Esophagus mucosa (tissue), 1 donor: Measurements from ENCODE around the gene MORN4. TPM values are rescaled to one million over a fixed set of nuclear protein-coding genes. Genes with fewer than 3 reads are reported as not detected.

Source experiments
- ATAC-seq: fragments of 200-7000 bp; cut with Tn5 transposase; one replicate; pipeline ENCODE4 v1.9.1; 2020
- total RNA-seq: library from RNA; stranded (reverse); gene quantifications from one replicate; pipeline ENCODE4 v1.2.4, GENCODE V29; 2023
- donor health status: DM: yes; HTN: yes; CAD: no.

The MORN4 gene
- total RNA-seq, 1 donor from 2014 or later = 1.9 TPM

DNA sequence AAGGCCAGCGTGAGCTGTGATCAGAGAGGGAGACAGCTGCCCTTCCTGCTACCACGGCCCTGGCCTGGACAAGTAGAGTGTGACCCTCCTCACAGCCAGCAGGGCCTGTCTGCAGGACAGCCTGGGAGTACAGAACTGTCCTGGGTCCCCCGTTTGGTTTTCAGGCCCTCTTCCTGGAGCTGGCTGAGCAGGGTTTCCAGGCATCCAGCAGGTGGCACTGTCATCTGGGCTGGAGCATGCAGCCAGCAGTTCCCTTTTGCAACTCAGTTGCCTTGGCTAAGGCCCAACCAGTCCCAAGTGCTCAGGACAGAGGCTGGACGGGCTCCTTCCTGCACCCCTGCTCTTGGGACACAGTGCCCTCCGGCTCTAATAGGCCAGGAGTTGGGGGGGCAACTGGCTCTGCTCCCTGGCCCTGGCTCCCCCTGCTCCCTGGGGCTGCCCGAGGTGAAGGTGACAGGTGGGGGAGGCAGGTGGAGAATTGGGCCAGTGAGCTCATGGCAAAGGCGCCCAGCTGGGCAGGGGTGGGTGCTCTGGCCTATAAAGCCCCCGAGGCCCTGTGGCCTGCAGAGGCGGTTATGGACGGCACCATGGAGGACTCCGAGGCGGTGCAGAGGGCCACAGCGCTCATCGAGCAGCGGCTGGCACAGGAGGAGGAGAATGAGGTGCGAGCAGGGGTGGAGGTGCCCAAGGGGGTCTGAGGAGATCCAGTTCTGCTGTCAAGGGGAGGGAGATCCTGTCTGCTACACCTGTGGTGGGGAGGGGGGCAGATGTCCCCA lies 60.9 kb downstream of the MORN4 start, which contains the start of gene ANKRD2:
ANKRD2 (plus strand) TSS at position 566 of the 776 bp plus-strand sequence; CDS start at position 576, 10 bp downstream.
- peak; percentile 78 for ATAC-seq

DNA sequence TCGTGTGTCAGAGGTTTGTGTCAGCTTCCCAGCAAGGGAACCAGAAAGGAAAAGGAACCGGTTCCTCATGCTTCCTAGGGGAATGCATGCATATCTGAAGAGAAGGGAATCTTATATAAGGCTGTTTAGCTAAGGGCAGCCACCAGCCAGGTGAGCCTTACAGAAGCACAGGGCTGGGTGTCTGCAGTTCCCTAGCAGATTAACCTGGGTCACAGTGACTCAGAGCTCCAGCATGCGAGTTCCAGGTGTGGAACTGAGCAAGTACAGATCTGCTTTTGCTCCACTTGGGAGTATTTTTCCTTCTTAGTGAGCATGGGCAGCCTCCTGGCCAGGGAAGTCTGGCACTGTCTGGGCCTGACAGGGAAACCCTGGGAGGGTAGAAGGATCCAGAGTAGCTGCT lies 61.7 kb downstream of the MORN4 start:
- peak; percentile 96 for ATAC-seq

- ATAC-seq = no peak
Measured at GRCh38 chr10:97570789-97571471, 62.4 kb downstream of the MORN4 start.

GRCh38 chr10:97570146-97570788 lies 63.0 kb downstream of the MORN4 start:
- no peak for ATAC-seq

DNA sequence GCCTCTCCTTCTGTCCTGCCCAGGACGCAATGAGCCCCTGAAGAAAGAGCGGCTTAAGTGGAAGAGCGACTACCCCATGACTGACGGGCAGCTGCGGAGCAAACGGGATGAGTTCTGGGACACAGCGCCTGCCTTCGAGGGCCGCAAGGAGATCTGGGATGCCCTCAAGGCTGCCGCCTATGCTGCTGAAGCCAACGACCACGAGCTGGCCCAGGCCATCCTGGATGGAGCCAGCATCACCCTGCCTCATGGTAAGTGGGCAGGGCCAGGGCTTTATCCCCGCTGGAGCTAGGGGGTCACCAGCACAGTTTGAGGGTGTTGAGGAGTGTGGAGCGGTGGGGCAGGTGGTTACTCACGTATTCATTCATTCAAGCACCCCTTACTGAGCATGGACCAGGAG lies 65.4 kb downstream of the MORN4 start:
- ATAC-seq = no peak

DNA sequence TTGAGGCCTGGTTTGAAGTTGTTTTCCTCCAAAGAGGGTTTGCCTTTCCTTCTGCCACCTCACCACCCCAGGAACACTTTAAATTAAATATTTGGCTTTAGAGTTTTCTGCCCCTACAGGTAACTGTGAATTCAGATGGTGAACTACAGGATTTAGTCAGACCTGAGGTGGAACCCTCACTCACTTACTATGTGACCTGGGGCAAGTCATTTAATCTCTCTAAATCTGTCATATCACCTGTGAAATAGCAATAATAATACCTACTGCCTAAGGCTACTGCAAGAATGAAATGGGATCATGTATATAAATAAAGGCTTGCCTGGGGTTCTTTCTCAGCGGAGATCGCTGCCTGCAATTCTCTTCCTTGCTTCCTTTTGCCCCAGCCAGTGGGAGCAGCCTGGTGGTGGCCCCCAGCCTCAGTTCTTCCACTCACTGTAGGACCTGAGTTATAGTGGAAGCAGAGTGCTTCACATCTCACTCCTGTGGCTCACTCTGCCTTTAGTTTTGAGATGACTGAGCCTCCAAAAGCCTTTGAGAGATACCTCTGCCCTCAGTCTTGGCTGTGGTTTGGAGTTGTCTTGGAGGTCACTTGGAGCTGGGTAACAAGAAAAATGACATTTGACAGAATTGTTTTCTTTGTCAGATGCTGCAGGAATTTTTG lies 66.8 kb downstream of the MORN4 start:
- no peak for ATAC-seq

- ATAC-seq = no peak
Measured at GRCh38 chr10:97564776-97565175, 68.5 kb downstream of the MORN4 start.

Other genes with a start within 250 kb of the MORN4 start
- gene RRP12, start 232.2 kb downstream of the MORN4 start, total RNA-seq = 25.8 TPM
- gene PGAM1, start 207.3 kb downstream of the MORN4 start, total RNA-seq = 324 TPM
- gene EXOSC1, start 187.5 kb downstream of the MORN4 start, total RNA-seq = 30.8 TPM
- 23.0 TPM for gene ZDHHC16, start 187.3 kb downstream of the MORN4 start, total RNA-seq
- 44.0 TPM for gene MMS19, start 135.1 kb downstream of the MORN4 start, total RNA-seq
- gene UBTD1, start 134.6 kb downstream of the MORN4 start, total RNA-seq = 5.1 TPM
- gene ANKRD2, start 60.7 kb downstream of the MORN4 start, total RNA-seq = 0.56 TPM
- gene HOGA1, start 49.1 kb downstream of the MORN4 start, total RNA-seq = 1.7 TPM
- gene C10orf62, start 43.8 kb downstream of the MORN4 start, total RNA-seq = 0.16 TPM
- gene PI4K2A, start 7.2 kb upstream of the MORN4 start, total RNA-seq = 13.0 TPM
- gene AVPI1, start 53.7 kb upstream of the MORN4 start, total RNA-seq = 6.8 TPM
- 12.1 TPM for gene MARVELD1, start 80.2 kb upstream of the MORN4 start, total RNA-seq
- gene ZFYVE27, start 103.6 kb upstream of the MORN4 start, total RNA-seq = 10.7 TPM
- gene SFRP5, start 138.5 kb upstream of the MORN4 start, total RNA-seq = not detected
- 1.4 TPM for gene GOLGA7B, start 216.3 kb upstream of the MORN4 start, total RNA-seq